Measurements from ENCODE around the gene MATN3. TPM values are rescaled to one million over a fixed set of nuclear protein-coding genes. Genes with fewer than 3 reads are reported as not detected.
A peak's percentile ranks its signal among the peaks of the same experiment; 100 is the strongest.

Gene MATN3
- total and polyA plus RNA-seq, 2 of the 13 experiments (the other 11 are each of a cell fraction or from before 2014, with no cell fraction given) = 36.1 to 208 TPM

DNA sequence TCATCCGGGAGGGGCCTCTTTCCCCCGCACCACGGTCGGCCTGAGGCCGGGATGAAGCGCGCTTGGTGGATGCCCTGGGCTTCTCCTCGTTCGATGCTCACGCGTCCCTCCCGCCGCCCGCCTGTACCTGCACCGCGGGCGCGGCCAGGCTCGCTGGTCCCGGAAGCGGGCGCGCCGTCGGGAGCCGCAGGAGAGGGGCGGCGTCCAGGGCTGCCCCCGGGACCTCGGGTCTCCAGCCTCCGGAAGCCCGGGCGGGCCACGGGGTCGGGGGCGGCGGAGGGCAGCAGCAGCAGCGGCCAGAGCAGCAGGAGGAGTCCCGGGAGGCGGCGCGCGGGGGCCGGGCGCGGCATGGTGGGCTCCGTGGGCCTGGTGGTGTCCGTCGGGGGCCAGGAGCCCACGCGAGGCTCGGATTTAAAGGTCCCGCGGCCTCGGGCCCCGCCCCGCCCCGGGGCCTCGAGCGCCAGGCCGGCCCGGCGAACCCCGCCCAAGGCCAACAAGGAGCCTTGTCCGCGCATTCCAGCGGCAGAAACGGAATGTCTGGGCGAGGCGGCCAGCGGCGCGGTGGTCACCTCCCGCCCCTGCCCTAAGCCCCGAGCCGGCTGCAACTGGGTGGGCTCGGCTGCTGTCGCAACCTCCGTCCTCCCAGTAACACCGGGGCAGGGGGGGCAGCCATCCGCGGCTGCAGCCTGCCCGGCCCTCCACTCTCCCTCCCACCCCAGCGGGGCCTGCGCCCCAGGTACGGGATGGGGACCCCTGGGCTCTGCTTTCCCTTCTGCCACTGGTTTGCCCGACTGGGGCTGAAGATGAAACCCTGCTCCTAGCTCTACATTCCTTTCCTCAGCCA is at the start of gene MATN3 (continued):
- TF ChIP-seq NAIF1 (CRISPR knock-in tag; IDR thresholded peaks at IDR 0.05; ENCODE audit: borderline replicate concordance) = peak; percentile 46; the same call in 1 of the 2 replicates
- no peak; the same call in 1 of the 2 replicates for TF ChIP-seq THAP11 (CRISPR knock-in tag; IDR thresholded peaks at IDR 0.05)
- TF ChIP-seq SP1 (IDR thresholded peaks at IDR 0.05) = no peak
- peak; percentile 14; the same call in 1 of the 2 replicates for TF ChIP-seq SP1 (CRISPR knock-in tag; IDR thresholded peaks at IDR 0.05)
- no peak for TF ChIP-seq FOXA1 (IDR thresholded peaks at IDR 0.05)
- peak; percentile 63 for TF ChIP-seq FOXA1 (CRISPR knock-in tag; IDR thresholded peaks at IDR 0.05)
- peak; percentile 20; the same call in 1 of the 2 replicates for TF ChIP-seq ELF3 (CRISPR knock-in tag; IDR thresholded peaks at IDR 0.05)
- no peak for TF ChIP-seq EED (CRISPR knock-in tag; IDR thresholded peaks at IDR 0.05)
- TF ChIP-seq BRD4 (CRISPR knock-in tag; IDR thresholded peaks at IDR 0.05) = no peak
- peak; percentile 10; the same call in 1 of the 2 replicates for TF ChIP-seq ARNT2 (CRISPR knock-in tag; IDR thresholded peaks at IDR 0.05; ENCODE audit: low read depth)
- TF ChIP-seq, protein P1, sequence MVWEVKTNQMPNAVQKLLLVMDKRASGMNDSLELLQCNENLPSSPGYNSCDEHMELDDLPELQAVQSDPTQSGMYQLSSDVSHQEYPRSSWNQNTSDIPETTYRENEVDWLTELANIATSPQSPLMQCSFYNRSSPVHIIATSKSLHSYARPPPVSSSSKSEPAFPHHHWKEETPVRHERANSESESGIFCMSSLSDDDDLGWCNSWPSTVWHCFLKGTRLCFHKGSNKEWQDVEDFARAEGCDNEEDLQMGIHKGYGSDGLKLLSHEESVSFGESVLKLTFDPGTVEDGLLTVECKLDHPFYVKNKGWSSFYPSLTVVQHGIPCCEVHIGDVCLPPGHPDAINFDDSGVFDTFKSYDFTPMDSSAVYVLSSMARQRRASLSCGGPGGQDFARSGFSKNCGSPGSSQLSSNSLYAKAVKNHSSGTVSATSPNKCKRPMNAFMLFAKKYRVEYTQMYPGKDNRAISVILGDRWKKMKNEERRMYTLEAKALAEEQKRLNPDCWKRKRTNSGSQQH (CRISPR knock-in tag; IDR thresholded peaks at IDR 0.05; ENCODE audit: low read depth) = peak; percentile 38
- TF ChIP-seq, protein P2, sequence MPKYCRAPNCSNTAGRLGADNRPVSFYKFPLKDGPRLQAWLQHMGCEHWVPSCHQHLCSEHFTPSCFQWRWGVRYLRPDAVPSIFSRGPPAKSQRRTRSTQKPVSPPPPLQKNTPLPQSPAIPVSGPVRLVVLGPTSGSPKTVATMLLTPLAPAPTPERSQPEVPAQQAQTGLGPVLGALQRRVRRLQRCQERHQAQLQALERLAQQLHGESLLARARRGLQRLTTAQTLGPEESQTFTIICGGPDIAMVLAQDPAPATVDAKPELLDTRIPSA (CRISPR knock-in tag; IDR thresholded peaks at IDR 0.05; ENCODE audit: borderline replicate concordance) = 0 out of 2 replicates have a peak, but pooled peaks have one; percentile 43
- TF ChIP-seq POLR2A (IDR thresholded peaks at IDR 0.05; ENCODE audit: insufficient read depth in 1 of 2, low read depth in 2 of 2, low read length in 2 of 2) = peak in 1 of 2 experiments; percentile 57; a peak in 2 of 4 replicates
- TF ChIP-seq, protein P3, sequence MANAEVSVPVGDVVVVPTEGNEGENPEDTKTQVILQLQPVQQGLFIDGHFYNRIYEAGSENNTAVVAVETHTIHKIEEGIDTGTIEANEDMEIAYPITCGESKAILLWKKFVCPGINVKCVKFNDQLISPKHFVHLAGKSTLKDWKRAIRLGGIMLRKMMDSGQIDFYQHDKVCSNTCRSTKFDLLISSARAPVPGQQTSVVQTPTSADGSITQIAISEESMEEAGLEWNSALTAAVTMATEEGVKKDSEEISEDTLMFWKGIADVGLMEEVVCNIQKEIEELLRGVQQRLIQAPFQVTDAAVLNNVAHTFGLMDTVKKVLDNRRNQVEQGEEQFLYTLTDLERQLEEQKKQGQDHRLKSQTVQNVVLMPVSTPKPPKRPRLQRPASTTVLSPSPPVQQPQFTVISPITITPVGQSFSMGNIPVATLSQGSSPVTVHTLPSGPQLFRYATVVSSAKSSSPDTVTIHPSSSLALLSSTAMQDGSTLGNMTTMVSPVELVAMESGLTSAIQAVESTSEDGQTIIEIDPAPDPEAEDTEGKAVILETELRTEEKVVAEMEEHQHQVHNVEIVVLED (CRISPR knock-in tag; IDR thresholded peaks at IDR 0.05; ENCODE audit: borderline replicate concordance) = peak; percentile 27; the same call in 1 of the 2 replicates
- no peak for TF ChIP-seq ZNF782 (CRISPR knock-in tag; IDR thresholded peaks at IDR 0.05; ENCODE audit: borderline replicate concordance)
- TF ChIP-seq, protein P4, sequence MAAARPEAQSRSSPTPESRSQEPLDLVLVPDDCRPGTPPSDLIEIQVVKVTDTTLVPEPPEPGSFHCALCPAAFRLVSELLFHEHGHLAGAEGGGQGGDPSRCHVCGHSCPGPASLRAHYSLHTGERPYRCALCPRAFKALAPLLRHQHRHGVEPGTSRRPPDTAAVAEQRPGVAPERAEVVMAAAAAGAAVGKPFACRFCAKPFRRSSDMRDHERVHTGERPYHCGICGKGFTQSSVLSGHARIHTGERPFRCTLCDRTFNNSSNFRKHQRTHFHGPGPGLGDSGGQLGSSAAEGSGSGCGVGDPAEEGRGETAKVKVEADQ (CRISPR knock-in tag; IDR thresholded peaks at IDR 0.05; ENCODE audit: borderline replicate concordance) = peak; percentile 62; the same call in 1 of the 2 replicates
- TF ChIP-seq, protein P5, sequence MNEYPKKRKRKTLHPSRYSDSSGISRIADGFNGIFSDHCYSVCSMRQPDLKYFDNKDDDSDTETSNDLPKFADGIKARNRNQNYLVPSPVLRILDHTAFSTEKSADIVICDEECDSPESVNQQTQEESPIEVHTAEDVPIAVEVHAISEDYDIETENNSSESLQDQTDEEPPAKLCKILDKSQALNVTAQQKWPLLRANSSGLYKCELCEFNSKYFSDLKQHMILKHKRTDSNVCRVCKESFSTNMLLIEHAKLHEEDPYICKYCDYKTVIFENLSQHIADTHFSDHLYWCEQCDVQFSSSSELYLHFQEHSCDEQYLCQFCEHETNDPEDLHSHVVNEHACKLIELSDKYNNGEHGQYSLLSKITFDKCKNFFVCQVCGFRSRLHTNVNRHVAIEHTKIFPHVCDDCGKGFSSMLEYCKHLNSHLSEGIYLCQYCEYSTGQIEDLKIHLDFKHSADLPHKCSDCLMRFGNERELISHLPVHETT (CRISPR knock-in tag; conservative IDR thresholded peaks at IDR 0.05) = peak; percentile 8; the same call in 1 of the 2 replicates
- 0 out of 2 replicates have a peak, but pooled peaks have one; percentile 28 for TF ChIP-seq ZNF431 (CRISPR knock-in tag; IDR thresholded peaks at IDR 0.05; ENCODE audit: borderline replicate concordance, low read depth)
- no peak for TF ChIP-seq REXO4 (CRISPR knock-in tag; IDR thresholded peaks at IDR 0.05; ENCODE audit: borderline replicate concordance)
- TF ChIP-seq ARNTL (CRISPR knock-in tag; IDR thresholded peaks at IDR 0.05) = peak; percentile 34; the same call in 1 of the 2 replicates
- peak; percentile 24; the same call in 1 of the 2 replicates for TF ChIP-seq DPF2 (CRISPR knock-in tag; IDR thresholded peaks at IDR 0.05; ENCODE audit: borderline replicate concordance, low read depth)

All from HepG2 (cell line).